ENCODE results near the gene GTF3C1.

DNA sequence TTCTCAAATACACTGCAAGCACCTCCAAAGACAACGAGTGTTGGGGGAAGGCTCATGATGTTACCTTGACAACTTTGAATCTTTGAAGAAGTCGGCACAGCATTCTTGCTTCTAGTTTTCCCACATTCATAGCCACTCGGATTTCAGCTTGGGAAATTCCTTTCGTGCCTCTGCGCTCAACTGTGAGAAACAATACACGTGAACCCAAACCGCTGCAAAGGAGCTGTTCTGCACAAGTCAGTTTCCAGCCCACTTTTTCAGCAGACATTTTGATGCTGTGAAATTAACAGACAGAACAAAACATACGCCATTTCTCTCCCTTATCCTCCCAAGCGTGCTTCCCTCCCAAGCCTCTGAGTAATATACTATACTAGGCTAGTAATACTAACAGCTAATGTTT, 41.2 kb downstream of the GTF3C1 start:
- TF ChIP-seq, protein P1, sequence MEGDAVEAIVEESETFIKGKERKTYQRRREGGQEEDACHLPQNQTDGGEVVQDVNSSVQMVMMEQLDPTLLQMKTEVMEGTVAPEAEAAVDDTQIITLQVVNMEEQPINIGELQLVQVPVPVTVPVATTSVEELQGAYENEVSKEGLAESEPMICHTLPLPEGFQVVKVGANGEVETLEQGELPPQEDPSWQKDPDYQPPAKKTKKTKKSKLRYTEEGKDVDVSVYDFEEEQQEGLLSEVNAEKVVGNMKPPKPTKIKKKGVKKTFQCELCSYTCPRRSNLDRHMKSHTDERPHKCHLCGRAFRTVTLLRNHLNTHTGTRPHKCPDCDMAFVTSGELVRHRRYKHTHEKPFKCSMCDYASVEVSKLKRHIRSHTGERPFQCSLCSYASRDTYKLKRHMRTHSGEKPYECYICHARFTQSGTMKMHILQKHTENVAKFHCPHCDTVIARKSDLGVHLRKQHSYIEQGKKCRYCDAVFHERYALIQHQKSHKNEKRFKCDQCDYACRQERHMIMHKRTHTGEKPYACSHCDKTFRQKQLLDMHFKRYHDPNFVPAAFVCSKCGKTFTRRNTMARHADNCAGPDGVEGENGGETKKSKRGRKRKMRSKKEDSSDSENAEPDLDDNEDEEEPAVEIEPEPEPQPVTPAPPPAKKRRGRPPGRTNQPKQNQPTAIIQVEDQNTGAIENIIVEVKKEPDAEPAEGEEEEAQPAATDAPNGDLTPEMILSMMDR (IDR thresholded peaks at IDR 0.05): no peak
- no peak for TF ChIP-seq POLR2A (IDR thresholded peaks at IDR 0.05)
- TF ChIP-seq POLR2AphosphoS5 (IDR thresholded peaks at IDR 0.05): no peak

All from breast epithelium (tissue), 3 donors.